Gastroesophageal sphincter (tissue), 4 donors: ENCODE measurements around the gene CTNNB1. TPM values are rescaled to one million over a fixed set of nuclear protein-coding genes. Genes with fewer than 3 reads are reported as not detected.

Experiments used
- ATAC-seq: fragments of 150-250 bp; one replicate; pipeline ENCODE4 v1.9.1; 2016; ENCODE audit warnings: mild to moderate bottlenecking, moderate library complexity
- H3K27ac ChIP-seq, 4 donors: fragments of 200-600 bp; sonication (generic) in 3 of 4; 1 replicate in 3 of 4; 2 replicates in 1 of 4; pipeline ENCODE4 v1.5.1; 2016 to 2019
- H3K27me3 ChIP-seq: fragments of 200-600 bp; sonication (generic); one replicate; pipeline ENCODE4 v1.5.1; 2019
- H3K36me3 ChIP-seq, 2 donors: fragments of 200-600 bp; sonication (generic); one replicate each; pipeline ENCODE4 v1.5.1; 2019; ENCODE audit warnings: control low read depth in 1 of 2
- H3K4me1 ChIP-seq, 3 donors: fragments of 200-600 bp; sonication (generic); 1 replicate in 2 of 3; 2 replicates in 1 of 3; pipeline ENCODE4 v1.5.1; 2016 to 2019; ENCODE audit warnings: control low read depth in 2 of 3
- H3K4me3 ChIP-seq, 2 donors: fragments of 200-600 bp; sonication (generic); one replicate each; pipeline ENCODE4 v1.5.1; 2019; ENCODE audit warnings: mild to moderate bottlenecking in 1 of 2, moderate library complexity in 1 of 2
- H3K9me3 ChIP-seq, 3 donors: fragments of 200-600 bp; sonication (generic); one replicate each; pipeline ENCODE4 v1.5.1; 2017 to 2019; ENCODE audit warnings: control low read depth in 2 of 3
- CTCF ChIP-seq, 4 experiments: fragments of 200-600 bp in 2 of 4; fragments of 450-650 bp in 2 of 4; sonication (generic) in 1 of 4; IDR thresholded peaks; one replicate each; pipeline ENCODE4 v1.5.1; 2017 to 2019; ENCODE audit warnings: antibody characterized with exemption in 4 of 4, mild to moderate bottlenecking in 2 of 4, moderate library complexity in 2 of 4
- EP300 ChIP-seq: sonication (generic); formaldehyde crosslinking; IDR thresholded peaks from one replicate; pipeline ENCODE4 v1.6.1; 2017; ENCODE audit warnings: antibody characterized with exemption, mild to moderate bottlenecking
- POLR2A ChIP-seq, 2 donors: fragments of 450-650 bp; IDR thresholded peaks; one replicate each; pipeline ENCODE4 v1.6.1; 2017; ENCODE audit warnings: antibody characterized with exemption in 2 of 2, mild to moderate bottlenecking in 2 of 2, moderate library complexity in 1 of 2
- POLR2AphosphoS5 ChIP-seq: sonication (generic); formaldehyde crosslinking; IDR thresholded peaks from one replicate; pipeline ENCODE4 v1.6.1; 2017; ENCODE audit warnings: antibody characterized with exemption
- WGBS, 2 donors: methylation state at CpG; one replicate each; pipeline ENCODE4 v1.1.5; 2018; ENCODE audit warnings: low coverage in 1 of 2; 5-methylcytosine and 5-hydroxymethylcytosine counted together
- total RNA-seq, 4 donors: library from RNA; depleted of rRNA; stranded (reverse); fragments of >200 nt; gene quantifications; one replicate each; pipeline ENCODE4 v1.1.0, GENCODE V29; 2016

CTNNB1 gene
- total RNA-seq, 4 donors from 2014 or later: 338 to 449 (median 412) TPM

GRCh38 chr3:41216993-41217392 lies 17.7 kb downstream of the CTNNB1 start:
- WGBS, 2 donors: 19 to 50% methylated on average over 1 of the region's 1 CpG
- H3K4me3 ChIP-seq: no peak overlapping the region
- no peaks in the 10 kb centered on the region for H3K9me3 ChIP-seq
- H3K36me3 ChIP-seq: no peaks in the 10 kb centered on the region
- H3K27me3 ChIP-seq: no peaks in the 10 kb centered on the region
- H3K4me1 ChIP-seq: peaks cover 15 to 97% (median 17%) of the 10 kb centered on the region in 3 donors
- no peak overlapping the region for H3K27ac ChIP-seq
- TF ChIP-seq EP300: no peak
- TF ChIP-seq POLR2AphosphoS5: no peak
- TF ChIP-seq POLR2A (IDR thresholded peaks at IDR 0.05): no peak
- TF ChIP-seq CTCF (IDR thresholded peaks at IDR 0.05): no peak
- no peak for ATAC-seq

DNA sequence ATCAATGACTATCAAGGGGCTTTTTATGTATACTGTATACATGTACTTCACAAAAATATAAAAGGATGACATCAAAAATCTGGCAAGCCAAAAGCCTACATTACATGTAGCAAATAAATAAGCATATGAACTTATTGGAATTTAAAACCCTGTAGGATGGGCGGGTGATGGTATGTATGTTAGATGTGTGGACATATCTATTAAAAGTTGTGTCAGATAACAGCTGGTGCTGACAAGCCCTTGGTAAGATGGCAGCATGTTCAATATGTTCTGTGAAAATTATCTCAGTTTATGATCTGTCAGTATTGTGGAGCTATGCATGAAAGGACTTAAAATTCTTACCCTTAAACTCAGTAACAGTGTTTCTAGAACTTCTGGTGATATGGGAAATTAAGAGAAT lies 20.1 kb downstream of the CTNNB1 start:
- Histone ChIP-seq H3K36me3 (peaks cover 0 to under 1% of the 10 kb centered on the region in 2 donors), H3K27ac (no peak overlapping the region), H3K4me3 (no peak overlapping the region), H3K27me3 (no peaks in the 10 kb centered on the region), H3K9me3 (no peaks in the 10 kb centered on the region), H3K4me1 (peaks cover 20 to 98% (median 32%) of the 10 kb centered on the region in 3 donors)
- no peak for ATAC-seq
- TF ChIP-seq CTCF (IDR thresholded peaks at IDR 0.05): no peak
- no peak for TF ChIP-seq POLR2A (IDR thresholded peaks at IDR 0.05)
- TF ChIP-seq POLR2AphosphoS5: no peak
- TF ChIP-seq EP300: no peak
- 69 to 92% methylated on average over 1 of the region's 1 CpG for WGBS, 2 donors

DNA sequence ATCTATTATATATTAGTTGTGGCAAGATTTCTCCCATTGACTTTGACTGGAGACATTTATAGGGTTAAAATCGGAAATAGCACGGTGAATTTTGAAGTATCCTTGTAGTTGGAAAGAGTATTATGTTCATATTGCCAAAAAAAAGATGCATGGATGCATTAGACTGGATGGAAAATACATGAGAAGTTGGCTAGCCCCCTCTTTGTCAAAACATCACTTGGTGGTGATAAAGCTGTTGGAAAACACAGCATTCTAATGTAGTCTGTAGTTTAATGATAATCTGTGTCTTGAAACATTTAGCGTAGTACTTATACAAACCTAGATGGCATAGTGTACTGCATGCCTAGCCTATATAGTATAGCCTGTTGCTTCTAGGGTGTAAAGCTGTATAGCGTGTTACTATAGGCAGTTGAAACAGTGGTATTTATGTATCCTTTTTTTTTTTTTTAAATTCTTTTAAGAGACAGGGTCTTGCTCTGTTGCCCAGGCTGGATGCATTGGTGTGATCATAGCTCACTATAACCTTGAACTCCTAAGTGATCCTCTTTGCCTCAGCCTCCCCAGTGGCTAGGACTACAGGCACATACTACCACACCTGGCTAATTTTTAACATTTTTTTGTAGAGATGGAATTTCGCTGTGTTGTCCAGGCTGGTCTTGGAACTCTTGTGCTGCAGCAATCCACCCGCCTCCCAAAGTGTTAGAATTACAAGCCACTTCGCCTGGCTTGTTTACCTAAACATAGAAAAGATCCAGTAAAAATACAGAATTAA lies 21.8 kb downstream of the CTNNB1 start:
- Histone ChIP-seq H3K4me1 (peaks cover 20 to 90% (median 32%) of the 10 kb centered on the region in 3 donors), H3K27me3 (no peaks in the 10 kb centered on the region), H3K27ac (no peak overlapping the region), H3K36me3 (peaks cover 8 to 17% of the 10 kb centered on the region in 2 donors), H3K9me3 (no peaks in the 10 kb centered on the region), H3K4me3 (no peak overlapping the region)
- WGBS, 2 donors: 68 to 69% methylated on average over 7 of the region's 7 CpGs
- TF ChIP-seq EP300 (no peak), CTCF (IDR thresholded peaks at IDR 0.05) (no peak), POLR2A (IDR thresholded peaks at IDR 0.05) (no peak), POLR2AphosphoS5 (no peak)
- ATAC-seq: no peak

GRCh38 chr3:41222012-41222411 lies 22.7 kb downstream of the CTNNB1 start:
- 22 to 51% methylated on average over 1 to 2 of the region's 2 CpGs for WGBS, 2 donors
- no peak overlapping the region for H3K4me3 ChIP-seq
- H3K27ac ChIP-seq: no peak overlapping the region
- ATAC-seq: no peak
- H3K36me3 ChIP-seq: peaks cover 13 to 27% of the 10 kb centered on the region in 2 donors
- no peaks in the 10 kb centered on the region for H3K27me3 ChIP-seq
- H3K9me3 ChIP-seq: no peaks in the 10 kb centered on the region
- TF ChIP-seq POLR2AphosphoS5 (no peak), CTCF (IDR thresholded peaks at IDR 0.05) (no peak), EP300 (no peak), POLR2A (IDR thresholded peaks at IDR 0.05) (no peak)
- H3K4me1 ChIP-seq: peaks cover 18 to 81% (median 32%) of the 10 kb centered on the region in 3 donors

DNA sequence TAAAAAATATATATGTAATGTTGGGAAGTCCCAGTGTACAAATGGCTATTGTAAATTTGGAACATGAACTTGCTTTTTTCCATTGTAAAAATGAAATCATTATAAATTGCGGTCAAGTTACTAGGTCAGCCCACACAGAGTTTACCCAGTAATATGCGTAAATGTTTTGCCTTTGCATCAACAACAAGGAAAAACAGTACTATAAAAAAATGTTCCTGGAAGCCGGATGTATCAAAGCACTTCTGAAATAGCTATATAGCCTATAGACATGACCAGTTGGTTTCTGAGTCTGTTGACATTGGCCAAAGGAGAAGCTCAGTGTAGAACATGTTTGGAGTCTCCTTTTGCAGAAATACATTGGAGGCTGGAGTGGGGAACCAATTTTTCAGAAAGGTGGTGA lies 23.2 kb downstream of the CTNNB1 start:
- H3K4me3 ChIP-seq: no peak overlapping the region
- peaks cover 13 to 32% of the 10 kb centered on the region in 2 donors for H3K36me3 ChIP-seq
- H3K27me3 ChIP-seq: no peaks in the 10 kb centered on the region
- H3K27ac ChIP-seq: no peak overlapping the region
- H3K4me1 ChIP-seq: peaks cover 16 to 76% (median 32%) of the 10 kb centered on the region in 3 donors
- no peak for ATAC-seq
- WGBS, 2 donors: 36 to 70% methylated on average over 3 of the region's 3 CpGs
- no peak for TF ChIP-seq CTCF (IDR thresholded peaks at IDR 0.05)
- no peak for TF ChIP-seq POLR2AphosphoS5
- TF ChIP-seq EP300: no peak
- TF ChIP-seq POLR2A (IDR thresholded peaks at IDR 0.05): no peak
- no peaks in the 10 kb centered on the region for H3K9me3 ChIP-seq
